Brain microvascular endothelial cell (primary cell): Measurements from ENCODE around the gene C4B.
"Not testable (repeated sequence)": the region's sequence is repeated elsewhere in the genome, so short reads cannot be mapped to it uniquely, and the experiment has no call there.

Experiments used
- DNase-seq: peaks from one replicate; pipeline ENCODE4 v3.0.0-alpha.2; 2020
- H3K27ac ChIP-seq: fragments of 250-450 bp; sonication (Bioruptor Pico); 2 replicates; pipeline ENCODE4 v1.5.1; 2020; ENCODE audit warnings: mild to moderate bottlenecking, moderate library complexity
- H3K27me3 ChIP-seq: fragments of 250-450 bp; sonication (Bioruptor Pico); replicated peaks from 2 replicates; pipeline ENCODE4 v1.5.1; 2020; ENCODE audit warnings: mild to moderate bottlenecking
- H3K36me3 ChIP-seq: fragments of 250-450 bp; sonication (Bioruptor Pico); replicated peaks from 2 replicates; pipeline ENCODE4 v1.5.1; 2020; ENCODE audit warnings: mild to moderate bottlenecking
- H3K4me3 ChIP-seq: 2 replicates; pipeline ENCODE4 v1.5.1; 2011; ENCODE audit warnings: low read depth, mild to moderate bottlenecking, control low read depth, low read length, moderate library complexity
- CTCF ChIP-seq: IDR thresholded peaks from 2 replicates; pipeline ENCODE4 v1.5.1; 2011; ENCODE audit warnings: low read depth, mild to moderate bottlenecking, moderate library complexity, low read length, control low read depth, inconsistent platforms; ENCODE audit errors: missing control alignments
- in situ Hi-C: cut with HindIII; loops from 2 replicates; pipeline ENCODE4 v1.10.0; 2017; ENCODE audit warnings: low sequenced_read_pairs, low pct_ligation_motif_present

Gene C4B

GRCh38 chr6:32056254-32056653 is 41.7 kb downstream of the C4B start:
- no peak overlapping the region for H3K27ac ChIP-seq
- H3K4me3 ChIP-seq = no peak overlapping the region
- TF ChIP-seq CTCF = no peak
- H3K27me3 ChIP-seq = peaks cover 4% of the 10 kb centered on the region
- no peaks in the 10 kb centered on the region for H3K36me3 ChIP-seq
- in situ Hi-C loops = no loop called here
- DNase-seq = no peak

- in situ Hi-C loops = no loop called here
- H3K4me3 ChIP-seq = no peak overlapping the region
- no peak overlapping the region for H3K27ac ChIP-seq
- no peak for TF ChIP-seq CTCF
- H3K27me3 ChIP-seq = no peaks in the 10 kb centered on the region
- no peak for DNase-seq
- no peaks in the 10 kb centered on the region for H3K36me3 ChIP-seq
Measured at GRCh38 chr6:32057966-32058365, 43.4 kb downstream of the C4B start.

GRCh38 chr6:32058511-32058963 is 43.9 kb downstream of the C4B start:
- Histone ChIP-seq H3K27ac (no peak overlapping the region), H3K4me3 (no peak overlapping the region), H3K27me3 (no peaks in the 10 kb centered on the region), H3K36me3 (no peaks in the 10 kb centered on the region)
- in situ Hi-C loops = no loop called here
- TF ChIP-seq CTCF = no peak
- DNase-seq = no peak

GRCh38 chr6:32060966-32061655 is 46.5 kb downstream of the C4B start:
- Histone ChIP-seq H3K4me3 (no peak overlapping the region), H3K27ac (no peak overlapping the region), H3K27me3 (no peaks in the 10 kb centered on the region), H3K36me3 (no peaks in the 10 kb centered on the region)
- no peak for TF ChIP-seq CTCF
- no peak for DNase-seq
- in situ Hi-C loops = no loop called here

GRCh38 chr6:32064706-32065105 is 50.1 kb downstream of the C4B start:
- peaks cover 6% of the 10 kb centered on the region for H3K27me3 ChIP-seq
- in situ Hi-C loops = no loop called here
- H3K4me3 ChIP-seq = no peak overlapping the region
- no peak for TF ChIP-seq CTCF
- no peak overlapping the region for H3K27ac ChIP-seq
- DNase-seq = no peak
- no peaks in the 10 kb centered on the region for H3K36me3 ChIP-seq

GRCh38 chr6:32067521-32067920 is 52.9 kb downstream of the C4B start:
- DNase-seq, H3K4me3 ChIP-seq, in situ Hi-C loops, H3K27me3 ChIP-seq, H3K36me3 ChIP-seq, H3K27ac ChIP-seq: not testable (repeated sequence)

- in situ Hi-C loops, H3K27ac ChIP-seq, H3K27me3 ChIP-seq, DNase-seq, H3K36me3 ChIP-seq, H3K4me3 ChIP-seq: not testable (repeated sequence)
Measured at GRCh38 chr6:32068315-32068714, 53.7 kb downstream of the C4B start.
